Upper lobe of right lung (tissue), 1 donor: ENCODE data around the gene CAMK1D. TPM values are rescaled to one million over a fixed set of nuclear protein-coding genes. Genes with fewer than 3 reads are reported as not detected.
"Not testable (repeated sequence)": the region's sequence is repeated elsewhere in the genome, so short reads cannot be mapped to it uniquely, and the experiment has no call there.

Source experiments
- ATAC-seq: fragments of 200-7000 bp; cut with Tn5 transposase; one replicate; pipeline ENCODE4 v1.9.1; 2020; ENCODE audit warnings: mild to moderate bottlenecking, moderate library complexity
- DNase-seq: peaks from one replicate; pipeline ENCODE4 v3.0.0-alpha.2; 2020
- H3K27ac ChIP-seq: fragments of 200-600 bp; one replicate; pipeline ENCODE4 v1.8.0; 2022
- H3K27me3 ChIP-seq: fragments of 200-600 bp; one replicate; pipeline ENCODE4 v1.8.0; 2022; ENCODE audit warnings: mild to moderate bottlenecking
- H3K36me3 ChIP-seq: fragments of 200-600 bp; one replicate; pipeline ENCODE4 v1.8.0; 2022
- H3K4me1 ChIP-seq: fragments of 200-600 bp; one replicate; pipeline ENCODE4 v1.8.0; 2022
- H3K4me3 ChIP-seq: fragments of 200-600 bp; one replicate; pipeline ENCODE4 v1.8.0; 2022; ENCODE audit warnings: mild to moderate bottlenecking
- H3K9me3 ChIP-seq: fragments of 200-600 bp; one replicate; pipeline ENCODE4 v1.8.0; 2022
- intact Hi-C: fragments of 100-400 bp; cut with DNase I; formaldehyde crosslinking; loops from one replicate; pipeline ENCODE4 v1.11.0; 2022
- total RNA-seq: library from RNA; stranded (reverse); fragmentation: NEBNext Ultra II Directional; extraction: Animal tissue kit (Norgen Biotek cat#: 25700); gene quantifications from one replicate; pipeline ENCODE4 v1.2.1, GENCODE V29; 2021
- TF ChIP-seq, protein P1 (sequence below): fragments of 200-600 bp; IDR thresholded peaks from one replicate; pipeline ENCODE4 v1.8.0; 2022; ENCODE audit warnings: antibody characterized with exemption
- donor health status: DM: no; HTN: yes; CAD: no; lungs with severe emphysema.

The CAMK1D gene
- total RNA-seq, 1 donor from 2014 or later: 17.1 TPM

DNA sequence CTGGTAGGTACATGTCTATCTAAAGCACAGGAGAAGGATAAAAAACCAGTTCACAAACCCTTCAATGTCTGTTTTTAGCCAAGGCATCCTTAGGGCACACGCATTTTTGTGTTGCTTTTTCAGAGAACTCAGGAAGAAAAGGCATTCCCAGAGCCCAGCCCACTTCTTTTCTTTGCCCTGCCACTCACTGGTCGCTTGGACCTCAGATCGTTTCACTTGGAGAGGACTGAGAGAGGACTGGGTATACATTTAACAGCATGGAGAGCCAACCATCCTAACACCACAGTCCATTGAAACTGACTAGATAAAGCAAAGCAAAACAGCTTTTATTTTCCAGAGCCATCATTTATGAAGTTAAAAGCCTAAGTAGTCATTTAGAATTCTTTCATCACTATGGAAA lies 194.2 kb downstream of the CAMK1D start:
- Histone ChIP-seq H3K4me1 (no peaks in the 10 kb centered on the region), H3K36me3 (no peaks in the 10 kb centered on the region), H3K27ac (no peak overlapping the region), H3K9me3 (no peaks in the 10 kb centered on the region), H3K27me3 (no peaks in the 10 kb centered on the region), H3K4me3 (no peak overlapping the region)
- TF ChIP-seq, protein P1, sequence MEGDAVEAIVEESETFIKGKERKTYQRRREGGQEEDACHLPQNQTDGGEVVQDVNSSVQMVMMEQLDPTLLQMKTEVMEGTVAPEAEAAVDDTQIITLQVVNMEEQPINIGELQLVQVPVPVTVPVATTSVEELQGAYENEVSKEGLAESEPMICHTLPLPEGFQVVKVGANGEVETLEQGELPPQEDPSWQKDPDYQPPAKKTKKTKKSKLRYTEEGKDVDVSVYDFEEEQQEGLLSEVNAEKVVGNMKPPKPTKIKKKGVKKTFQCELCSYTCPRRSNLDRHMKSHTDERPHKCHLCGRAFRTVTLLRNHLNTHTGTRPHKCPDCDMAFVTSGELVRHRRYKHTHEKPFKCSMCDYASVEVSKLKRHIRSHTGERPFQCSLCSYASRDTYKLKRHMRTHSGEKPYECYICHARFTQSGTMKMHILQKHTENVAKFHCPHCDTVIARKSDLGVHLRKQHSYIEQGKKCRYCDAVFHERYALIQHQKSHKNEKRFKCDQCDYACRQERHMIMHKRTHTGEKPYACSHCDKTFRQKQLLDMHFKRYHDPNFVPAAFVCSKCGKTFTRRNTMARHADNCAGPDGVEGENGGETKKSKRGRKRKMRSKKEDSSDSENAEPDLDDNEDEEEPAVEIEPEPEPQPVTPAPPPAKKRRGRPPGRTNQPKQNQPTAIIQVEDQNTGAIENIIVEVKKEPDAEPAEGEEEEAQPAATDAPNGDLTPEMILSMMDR: no peak
- ATAC-seq (no peak), DNase-seq (no peak)
- intact Hi-C loops: no loop called here

DNA sequence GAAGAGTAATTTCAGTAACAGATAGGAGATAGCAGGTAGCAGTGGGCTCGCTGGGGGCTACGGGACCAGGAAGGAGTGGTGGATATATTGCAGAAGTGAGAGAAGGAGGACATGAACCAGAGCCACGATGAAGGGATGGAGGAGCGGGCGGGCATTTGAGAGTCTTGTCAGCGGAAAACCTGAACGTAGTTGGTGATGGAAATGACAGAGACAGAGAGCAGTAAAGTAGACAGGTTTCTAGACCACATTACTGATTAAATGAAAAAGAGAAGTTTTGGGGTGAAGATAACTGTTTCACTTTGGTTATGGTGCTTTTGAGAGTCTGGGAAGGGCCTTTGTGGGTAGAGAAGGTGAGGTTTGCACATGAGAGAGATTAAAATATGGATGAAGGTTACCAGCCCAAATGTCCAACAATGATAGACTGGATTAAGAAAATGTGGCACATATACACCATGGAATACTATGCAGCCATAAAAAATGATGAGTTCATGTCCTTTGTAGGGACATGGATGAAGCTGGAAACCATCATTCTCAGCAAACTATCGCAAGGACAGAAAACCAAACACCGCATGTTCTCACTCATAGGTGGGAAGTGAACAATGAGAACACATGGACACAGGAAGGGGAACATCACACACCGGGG lies 196.9 kb downstream of the CAMK1D start:
- H3K27ac ChIP-seq, H3K4me3 ChIP-seq, H3K9me3 ChIP-seq, H3K27me3 ChIP-seq, ATAC-seq, H3K36me3 ChIP-seq, DNase-seq, intact Hi-C loops, H3K4me1 ChIP-seq: not testable (repeated sequence)

DNA sequence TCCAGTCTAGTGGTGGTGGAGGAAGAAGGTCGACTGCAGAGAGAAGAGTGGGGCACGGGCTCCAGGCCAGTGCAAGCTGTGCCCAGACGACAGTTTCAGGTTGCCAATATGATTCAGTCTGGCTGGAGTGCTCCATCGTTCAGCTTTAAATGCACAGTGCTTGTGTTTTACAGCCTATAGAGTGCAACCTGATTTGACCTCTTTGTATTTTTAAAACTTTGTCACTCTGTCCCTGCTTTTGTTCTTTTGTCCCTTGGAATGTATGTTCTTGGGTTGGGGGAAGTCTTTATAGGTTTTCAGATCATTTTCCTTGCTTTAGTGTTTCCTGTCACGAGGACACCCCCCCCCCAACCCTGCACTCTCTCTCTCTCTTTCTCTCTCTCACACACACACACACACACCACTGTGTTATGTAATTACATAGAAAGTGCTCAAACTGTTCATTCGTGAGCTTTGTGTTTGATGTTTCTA lies 198.0 kb downstream of the CAMK1D start:
- Histone ChIP-seq H3K4me3 (no peak overlapping the region), H3K27me3 (no peaks in the 10 kb centered on the region), H3K27ac (no peak overlapping the region), H3K4me1 (no peaks in the 10 kb centered on the region), H3K9me3 (no peaks in the 10 kb centered on the region), H3K36me3 (no peaks in the 10 kb centered on the region)
- no peak for ATAC-seq
- intact Hi-C loops: no loop called here
- TF ChIP-seq, protein P1: no peak
- no peak for DNase-seq

DNA sequence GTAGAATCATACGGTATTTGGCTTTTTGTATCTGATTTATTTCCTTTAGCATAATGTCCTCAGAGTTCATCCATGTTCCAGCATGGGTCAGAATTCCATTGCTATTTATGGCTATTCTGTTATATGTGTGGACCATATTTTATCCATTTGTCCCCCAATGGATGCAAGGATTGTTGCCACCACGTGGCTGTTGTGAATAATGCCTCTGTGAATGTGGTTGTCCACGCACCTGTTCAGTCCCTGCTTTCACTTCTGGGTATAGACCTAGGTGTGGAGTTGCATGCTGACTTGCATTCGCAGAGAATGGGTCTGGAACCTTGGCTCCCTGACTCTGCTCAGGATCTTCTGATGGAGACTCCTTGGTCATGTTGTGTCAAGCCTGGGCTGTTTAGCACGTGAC lies 199.9 kb downstream of the CAMK1D start:
- no peak for ATAC-seq
- TF ChIP-seq, protein P1: no peak
- intact Hi-C loops: no loop called here

DNA sequence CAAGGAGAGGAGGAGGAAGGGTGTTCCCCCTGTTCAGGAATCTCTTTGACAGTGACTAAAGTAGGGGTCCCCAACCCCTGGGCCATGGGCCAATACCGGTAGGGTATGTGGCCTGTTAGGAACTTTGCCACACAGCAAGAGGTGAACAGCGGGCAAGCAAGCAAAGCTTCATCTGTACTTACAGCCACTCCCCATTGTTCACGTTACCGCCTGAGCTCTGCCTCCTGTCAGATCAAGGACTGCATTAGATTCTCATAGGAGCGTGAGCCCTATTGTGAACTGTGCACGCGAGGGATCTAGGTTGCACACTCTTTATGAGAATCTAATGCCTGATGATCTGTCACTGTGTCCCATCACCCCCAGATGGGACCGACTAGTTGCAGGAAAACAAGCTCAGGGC lies 201.6 kb downstream of the CAMK1D start:
- no peak overlapping the region for H3K4me3 ChIP-seq
- ATAC-seq (peak; percentile 23), DNase-seq (no peak)
- TF ChIP-seq, protein P1: no peak
- intact Hi-C loops: no loop called here
- H3K27me3 ChIP-seq: no peaks in the 10 kb centered on the region
- H3K36me3 ChIP-seq: no peaks in the 10 kb centered on the region
- no peak overlapping the region for H3K27ac ChIP-seq
- H3K4me1 ChIP-seq: no peaks in the 10 kb centered on the region
- H3K9me3 ChIP-seq: no peaks in the 10 kb centered on the region

More for the DNA sequence above, 199.9 kb downstream of the CAMK1D start:
- DNase-seq: no peak
- no peak overlapping the region for H3K4me3 ChIP-seq
- H3K27me3 ChIP-seq: no peaks in the 10 kb centered on the region
- H3K9me3 ChIP-seq: no peaks in the 10 kb centered on the region
- no peaks in the 10 kb centered on the region for H3K4me1 ChIP-seq
- no peaks in the 10 kb centered on the region for H3K36me3 ChIP-seq
- H3K27ac ChIP-seq: no peak overlapping the region

DNA sequence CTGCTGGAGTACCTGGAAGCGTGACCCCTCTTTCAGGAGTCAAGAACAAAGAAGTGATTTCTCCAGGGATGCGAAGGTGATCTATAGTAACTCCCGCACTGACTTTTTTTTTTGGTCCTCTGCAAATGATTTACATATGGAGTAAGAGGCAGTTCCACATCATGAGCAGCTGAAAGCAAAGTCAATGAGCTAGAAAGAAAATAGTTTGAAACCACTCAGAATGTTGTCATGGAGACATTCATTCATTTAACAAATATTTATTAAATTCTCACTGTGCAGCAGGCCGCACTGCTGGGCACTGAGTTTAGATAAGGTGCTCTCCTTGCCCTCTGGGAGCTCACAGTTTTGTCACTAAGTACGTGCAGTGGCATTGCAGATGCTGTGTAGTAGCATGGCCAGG lies 206.7 kb downstream of the CAMK1D start:
- no peak overlapping the region for H3K27ac ChIP-seq
- intact Hi-C loops: no loop called here
- no peaks in the 10 kb centered on the region for H3K9me3 ChIP-seq
- H3K27me3 ChIP-seq: no peaks in the 10 kb centered on the region
- H3K4me1 ChIP-seq: no peaks in the 10 kb centered on the region
- ATAC-seq (no peak), DNase-seq (no peak)
- H3K36me3 ChIP-seq: no peaks in the 10 kb centered on the region
- TF ChIP-seq, protein P1: no peak
- no peak overlapping the region for H3K4me3 ChIP-seq
